Left ventricle myocardium inferior (tissue), 1 donor: ENCODE results near the gene RPL10A. TPM values are rescaled to one million over a fixed set of nuclear protein-coding genes. Genes with fewer than 3 reads are reported as not detected.
"Not testable (repeated sequence)": the region's sequence is repeated elsewhere in the genome, so short reads cannot be mapped to it uniquely, and the experiment has no call there.

ENCODE experiments used
- DNase-seq: peaks from one replicate; pipeline ENCODE4 v3.0.0-alpha.2; 2020
- H3K27ac ChIP-seq: fragments of 200-600 bp; replicated peaks from 2 replicates; pipeline ENCODE4 v1.8.0; 2021
- H3K27me3 ChIP-seq: fragments of 200-600 bp; 2 replicates; pipeline ENCODE4 v1.8.0; 2021; ENCODE audit warnings: low read depth
- H3K36me3 ChIP-seq: fragments of 200-600 bp; 2 replicates; pipeline ENCODE4 v1.8.0; 2021
- H3K4me1 ChIP-seq: fragments of 200-600 bp; 2 replicates; pipeline ENCODE4 v1.8.0; 2021
- H3K4me3 ChIP-seq: fragments of 200-600 bp; 2 replicates; pipeline ENCODE4 v1.8.0; 2021; ENCODE audit warnings: mild to moderate bottlenecking, moderate library complexity
- H3K9me3 ChIP-seq: fragments of 200-600 bp; replicated peaks from 2 replicates; pipeline ENCODE4 v1.8.0; 2021
- intact Hi-C: fragments of 100-400 bp; cut with micrococcal nuclease; formaldehyde crosslinking; loops from one replicate; pipeline ENCODE4 v1.11.0; 2022
- microRNA-seq: library from miRNA; unstranded; fragments of <30 nt; microRNA quantifications from one replicate; pipeline ENCODE4 v1.2.0, GENCODE V29; 2020
- total RNA-seq: library from RNA; stranded (reverse); fragmentation: NEBNext Ultra II Directional; extraction: Animal tissue kit (Norgen Biotek cat#: 25700); gene quantifications from one replicate; pipeline ENCODE4 v1.2.1, GENCODE V29; 2021
- TF ChIP-seq, protein P1 (sequence below): fragments of 200-600 bp; IDR thresholded peaks from 2 replicates; pipeline ENCODE4 v1.8.0; 2021; ENCODE audit warnings: antibody characterized with exemption, mild to moderate bottlenecking, borderline replicate concordance
- donor health status: DM: no; HTN: yes; CAD: no; lungs with severe emphysema.

The RPL10A gene
- total RNA-seq, 1 donor from 2014 or later, result 552 TPM

DNA sequence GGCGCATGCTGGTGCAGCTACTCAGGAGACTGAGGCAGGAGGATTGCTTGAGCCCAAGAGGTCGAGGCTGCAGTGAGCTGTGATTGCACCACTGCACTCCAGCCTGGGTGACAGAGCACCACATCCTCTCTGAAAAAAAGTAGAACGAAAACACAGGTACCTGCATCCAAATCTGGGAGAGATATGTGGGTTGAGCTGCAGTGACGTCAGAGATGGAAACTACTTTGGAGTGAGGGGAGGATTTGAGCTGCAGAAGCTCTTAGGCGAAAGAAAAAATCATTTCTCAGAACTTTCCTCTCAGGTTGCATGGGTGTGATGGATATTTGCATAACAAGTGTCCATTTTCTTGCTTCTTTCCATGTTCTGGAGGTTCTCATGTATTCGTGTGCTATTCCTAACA is 48.5 kb downstream of the RPL10A start:
- no peak for DNase-seq
- TF ChIP-seq, protein P1, sequence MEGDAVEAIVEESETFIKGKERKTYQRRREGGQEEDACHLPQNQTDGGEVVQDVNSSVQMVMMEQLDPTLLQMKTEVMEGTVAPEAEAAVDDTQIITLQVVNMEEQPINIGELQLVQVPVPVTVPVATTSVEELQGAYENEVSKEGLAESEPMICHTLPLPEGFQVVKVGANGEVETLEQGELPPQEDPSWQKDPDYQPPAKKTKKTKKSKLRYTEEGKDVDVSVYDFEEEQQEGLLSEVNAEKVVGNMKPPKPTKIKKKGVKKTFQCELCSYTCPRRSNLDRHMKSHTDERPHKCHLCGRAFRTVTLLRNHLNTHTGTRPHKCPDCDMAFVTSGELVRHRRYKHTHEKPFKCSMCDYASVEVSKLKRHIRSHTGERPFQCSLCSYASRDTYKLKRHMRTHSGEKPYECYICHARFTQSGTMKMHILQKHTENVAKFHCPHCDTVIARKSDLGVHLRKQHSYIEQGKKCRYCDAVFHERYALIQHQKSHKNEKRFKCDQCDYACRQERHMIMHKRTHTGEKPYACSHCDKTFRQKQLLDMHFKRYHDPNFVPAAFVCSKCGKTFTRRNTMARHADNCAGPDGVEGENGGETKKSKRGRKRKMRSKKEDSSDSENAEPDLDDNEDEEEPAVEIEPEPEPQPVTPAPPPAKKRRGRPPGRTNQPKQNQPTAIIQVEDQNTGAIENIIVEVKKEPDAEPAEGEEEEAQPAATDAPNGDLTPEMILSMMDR, result no peak
- H3K36me3 ChIP-seq, result no peaks in the 10 kb centered on the region
- no peak overlapping the region for H3K27ac ChIP-seq
- no peaks in the 10 kb centered on the region for H3K9me3 ChIP-seq
- H3K4me3 ChIP-seq, result no peak overlapping the region
- H3K27me3 ChIP-seq, result peaks cover 16% of the 10 kb centered on the region
- intact Hi-C loops, result no loop called here
- peaks cover 4% of the 10 kb centered on the region for H3K4me1 ChIP-seq

- H3K9me3 ChIP-seq, H3K27ac ChIP-seq, intact Hi-C loops, H3K4me3 ChIP-seq, H3K36me3 ChIP-seq, H3K4me1 ChIP-seq, DNase-seq: not testable (repeated sequence)
- H3K27me3 ChIP-seq, result peaks cover 11% of the 10 kb centered on the region
Observed at GRCh38 chr6:35517978-35518377, 49.8 kb downstream of the RPL10A start.

DNA sequence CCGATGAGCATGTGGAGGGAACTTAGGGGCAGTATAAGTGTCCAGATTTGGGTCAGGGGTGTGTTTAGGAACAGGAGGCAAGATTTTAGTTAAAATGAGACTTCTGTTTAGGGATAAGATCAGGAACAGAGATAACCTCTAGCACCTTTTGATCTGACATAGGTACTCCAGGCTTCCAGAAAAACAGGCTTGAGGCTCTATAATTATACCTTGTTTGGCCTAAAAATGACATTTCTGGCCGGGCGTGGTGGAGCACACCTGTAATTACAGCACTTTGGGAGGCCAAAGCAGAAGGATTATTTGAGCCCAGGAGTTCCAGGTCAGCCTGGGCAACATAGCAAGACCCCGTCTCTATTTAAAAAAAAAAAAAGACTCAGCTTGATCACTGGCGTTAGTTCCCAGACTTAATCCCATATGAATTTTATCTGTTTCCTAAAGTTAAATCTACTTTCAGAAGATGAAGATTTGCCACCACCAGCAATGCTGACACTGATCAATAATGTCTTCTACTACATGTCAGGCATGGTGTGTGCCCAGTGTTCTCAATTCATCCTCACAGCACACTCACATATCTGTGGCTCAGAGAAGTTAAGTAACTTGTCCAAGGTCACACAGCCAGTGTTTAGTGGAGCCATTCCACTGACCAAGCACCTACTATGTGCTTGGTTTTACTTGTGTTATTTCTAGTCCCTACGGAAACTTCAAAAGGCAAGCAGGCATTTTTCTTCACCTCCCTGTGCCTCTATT is 50.5 kb downstream of the RPL10A start:
- intact Hi-C loops, result no loop called here

GRCh38 chr6:35519313-35520015 is 51.3 kb downstream of the RPL10A start:
- intact Hi-C loops, result loop anchor here (5.0 kb wide), 1 partner anchor 218 kb away; the partner anchor contains the start of gene ARMC12
- TF ChIP-seq, protein P1, result no peak
- Histone ChIP-seq H3K27me3 (peaks cover 7% of the 10 kb centered on the region), H3K4me1 (no peaks in the 10 kb centered on the region), H3K27ac (no peak overlapping the region), H3K9me3 (no peaks in the 10 kb centered on the region), H3K4me3 (no peak overlapping the region), H3K36me3 (no peaks in the 10 kb centered on the region)
- DNase-seq, result no peak

More for the DNA sequence above, 50.5 kb downstream of the RPL10A start:
- Histone ChIP-seq H3K4me1 (no peaks in the 10 kb centered on the region), H3K27ac (no peak overlapping the region), H3K9me3 (no peaks in the 10 kb centered on the region), H3K4me3 (no peak overlapping the region), H3K27me3 (peaks cover 7% of the 10 kb centered on the region), H3K36me3 (no peaks in the 10 kb centered on the region)
- TF ChIP-seq, protein P1, result no peak
- DNase-seq, result no peak

Small RNAs within 50 kb of the gene (microRNA-seq; reads per million reads assigned to microRNA genes)
- gene MIR7111, result not detected

Other genes starting within 250 kb of the RPL10A start
- gene ZNF76, start 208.7 kb upstream of the RPL10A start, total RNA-seq, result 38.7 TPM
- 1.0 TPM for gene DEF6, start 170.6 kb upstream of the RPL10A start, total RNA-seq
- gene PPARD, start 125.8 kb upstream of the RPL10A start, total RNA-seq, result 14.9 TPM
- 3.7 TPM for gene FANCE, start 16.1 kb upstream of the RPL10A start, total RNA-seq
- gene TEAD3, start 28.7 kb downstream of the RPL10A start, total RNA-seq, result 28.0 TPM
- not detected for gene TULP1, start 44.5 kb downstream of the RPL10A start, total RNA-seq
- 101 TPM for gene FKBP5, start 220.5 kb downstream of the RPL10A start, total RNA-seq